ENCODE measurements around the gene ZSWIM1.

ZSWIM1 gene

GRCh38 chr20:45896641-45897161 lies 15.7 kb downstream of the ZSWIM1 start:
- TF ChIP-seq TAF1 (IDR thresholded peaks at IDR 0.05; ENCODE audit: borderline replicate concordance, insufficient read depth, low read length): no peak
- TF ChIP-seq REST (IDR thresholded peaks at IDR 0.05; ENCODE audit: insufficient read depth in 1 of 2, low read depth in 2 of 2, low read length in 2 of 2): no peak
- TF ChIP-seq FOXP2 (optimal IDR thresholded peaks at IDR 0.05; ENCODE audit: borderline replicate concordance, extremely low read depth, extremely low read length, insufficient read depth): no peak
- TF ChIP-seq SIN3A (IDR thresholded peaks at IDR 0.05; ENCODE audit: borderline replicate concordance, insufficient read depth, low read length): no peak
- no peak for TF ChIP-seq POLR2AphosphoS5 (IDR thresholded peaks at IDR 0.05; ENCODE audit: low read depth, low read length)

- TF ChIP-seq POLR2AphosphoS5 (IDR thresholded peaks at IDR 0.05; ENCODE audit: low read depth, low read length): no peak
- no peak for TF ChIP-seq SIN3A (IDR thresholded peaks at IDR 0.05; ENCODE audit: borderline replicate concordance, insufficient read depth, low read length)
- TF ChIP-seq TAF1 (IDR thresholded peaks at IDR 0.05; ENCODE audit: borderline replicate concordance, insufficient read depth, low read length): no peak
- TF ChIP-seq REST (IDR thresholded peaks at IDR 0.05; ENCODE audit: insufficient read depth in 1 of 2, low read depth in 2 of 2, low read length in 2 of 2): no peak
- no peak for TF ChIP-seq FOXP2 (optimal IDR thresholded peaks at IDR 0.05; ENCODE audit: borderline replicate concordance, extremely low read depth, extremely low read length, insufficient read depth)
Measured at GRCh38 chr20:45897289-45897688, 16.3 kb downstream of the ZSWIM1 start.

GRCh38 chr20:45897692-45898091 lies 16.7 kb downstream of the ZSWIM1 start:
- TF ChIP-seq FOXP2 (optimal IDR thresholded peaks at IDR 0.05; ENCODE audit: borderline replicate concordance, extremely low read depth, extremely low read length, insufficient read depth): no peak
- no peak for TF ChIP-seq REST (IDR thresholded peaks at IDR 0.05; ENCODE audit: insufficient read depth in 1 of 2, low read depth in 2 of 2, low read length in 2 of 2)
- TF ChIP-seq POLR2AphosphoS5 (IDR thresholded peaks at IDR 0.05; ENCODE audit: low read depth, low read length): no peak
- no peak for TF ChIP-seq SIN3A (IDR thresholded peaks at IDR 0.05; ENCODE audit: borderline replicate concordance, insufficient read depth, low read length)
- TF ChIP-seq TAF1 (IDR thresholded peaks at IDR 0.05; ENCODE audit: borderline replicate concordance, insufficient read depth, low read length): no peak

- TF ChIP-seq SIN3A (IDR thresholded peaks at IDR 0.05; ENCODE audit: borderline replicate concordance, insufficient read depth, low read length) (no peak), TAF1 (IDR thresholded peaks at IDR 0.05; ENCODE audit: borderline replicate concordance, insufficient read depth, low read length) (no peak), FOXP2 (optimal IDR thresholded peaks at IDR 0.05; ENCODE audit: borderline replicate concordance, extremely low read depth, extremely low read length, insufficient read depth) (no peak), POLR2AphosphoS5 (IDR thresholded peaks at IDR 0.05; ENCODE audit: low read depth, low read length) (no peak)
Measured at GRCh38 chr20:45898285-45898684, 17.3 kb downstream of the ZSWIM1 start.

GRCh38 chr20:45899046-45899835 lies 18.2 kb downstream of the ZSWIM1 start:
- TF ChIP-seq POLR2AphosphoS5 (IDR thresholded peaks at IDR 0.05; ENCODE audit: low read depth, low read length) (no peak), FOXP2 (optimal IDR thresholded peaks at IDR 0.05; ENCODE audit: borderline replicate concordance, extremely low read depth, extremely low read length, insufficient read depth) (no peak), TAF1 (IDR thresholded peaks at IDR 0.05; ENCODE audit: borderline replicate concordance, insufficient read depth, low read length) (no peak), REST (IDR thresholded peaks at IDR 0.05; ENCODE audit: insufficient read depth in 1 of 2, low read depth in 2 of 2, low read length in 2 of 2) (no peak)
